ENCODE results near the gene RNF144B.

Gene RNF144B

GRCh38 chr6:18506382-18507017, 119.3 kb downstream of the RNF144B start:
- H3K4me1 ChIP-seq (ENCODE audit: control insufficient read depth, insufficient read depth, low read length): no peaks in the 10 kb centered on the region
- no peaks in the 10 kb centered on the region for H3K36me3 ChIP-seq (ENCODE audit: control insufficient read depth, insufficient read depth, low read length)
- no peak overlapping the region for H3K4me3 ChIP-seq (ENCODE audit: low read length)
- WGBS (ENCODE audit: insufficient coverage, insufficient read length): no CpG with 5 or more reads among the region's 15 CpGs
- H3K27me3 ChIP-seq (ENCODE audit: control insufficient read depth, insufficient read depth, low read length): no peaks in the 10 kb centered on the region
- H3K9me3 ChIP-seq (ENCODE audit: control insufficient read depth, insufficient read depth, low read length): no peaks in the 10 kb centered on the region
- no peak for DNase-seq (ENCODE audit: low read depth, low spot score)
- no peak overlapping the region for H3K27ac ChIP-seq (ENCODE audit: low read length)

- Histone ChIP-seq H3K27me3 (ENCODE audit: control insufficient read depth, insufficient read depth, low read length) (no peaks in the 10 kb centered on the region), H3K4me3 (ENCODE audit: low read length) (no peak overlapping the region), H3K36me3 (ENCODE audit: control insufficient read depth, insufficient read depth, low read length) (no peaks in the 10 kb centered on the region), H3K9me3 (ENCODE audit: control insufficient read depth, insufficient read depth, low read length) (no peaks in the 10 kb centered on the region), H3K27ac (ENCODE audit: low read length) (no peak overlapping the region), H3K4me1 (ENCODE audit: control insufficient read depth, insufficient read depth, low read length) (no peaks in the 10 kb centered on the region)
- no peak for DNase-seq (ENCODE audit: low read depth, low spot score)
- WGBS (ENCODE audit: insufficient coverage, insufficient read length): no CpG with 5 or more reads among the region's 7 CpGs
Measured at GRCh38 chr6:18507018-18507415, 119.9 kb downstream of the RNF144B start.

GRCh38 chr6:18507561-18507960, 120.4 kb downstream of the RNF144B start:
- DNase-seq (ENCODE audit: low read depth, low spot score): no peak
- Histone ChIP-seq H3K36me3 (ENCODE audit: control insufficient read depth, insufficient read depth, low read length) (no peaks in the 10 kb centered on the region), H3K27ac (ENCODE audit: low read length) (no peak overlapping the region), H3K4me3 (ENCODE audit: low read length) (no peak overlapping the region), H3K27me3 (ENCODE audit: control insufficient read depth, insufficient read depth, low read length) (no peaks in the 10 kb centered on the region), H3K4me1 (ENCODE audit: control insufficient read depth, insufficient read depth, low read length) (no peaks in the 10 kb centered on the region), H3K9me3 (ENCODE audit: control insufficient read depth, insufficient read depth, low read length) (no peaks in the 10 kb centered on the region)
- no CpG with 5 or more reads among the region's 2 CpGs for WGBS (ENCODE audit: insufficient coverage, insufficient read length)

- no peaks in the 10 kb centered on the region for H3K9me3 ChIP-seq (ENCODE audit: control insufficient read depth, insufficient read depth, low read length)
- no peaks in the 10 kb centered on the region for H3K36me3 ChIP-seq (ENCODE audit: control insufficient read depth, insufficient read depth, low read length)
- no peak overlapping the region for H3K27ac ChIP-seq (ENCODE audit: low read length)
- no CpG with 5 or more reads among the region's 3 CpGs for WGBS (ENCODE audit: insufficient coverage, insufficient read length)
- no peak for DNase-seq (ENCODE audit: low read depth, low spot score)
- no peak overlapping the region for H3K4me3 ChIP-seq (ENCODE audit: low read length)
- no peaks in the 10 kb centered on the region for H3K27me3 ChIP-seq (ENCODE audit: control insufficient read depth, insufficient read depth, low read length)
- H3K4me1 ChIP-seq (ENCODE audit: control insufficient read depth, insufficient read depth, low read length): no peaks in the 10 kb centered on the region
Measured at GRCh38 chr6:18509871-18510643, 122.9 kb downstream of the RNF144B start.

- Histone ChIP-seq H3K9me3 (ENCODE audit: control insufficient read depth, insufficient read depth, low read length) (no peaks in the 10 kb centered on the region), H3K27ac (ENCODE audit: low read length) (no peak overlapping the region), H3K36me3 (ENCODE audit: control insufficient read depth, insufficient read depth, low read length) (no peaks in the 10 kb centered on the region), H3K27me3 (ENCODE audit: control insufficient read depth, insufficient read depth, low read length) (no peaks in the 10 kb centered on the region), H3K4me1 (ENCODE audit: control insufficient read depth, insufficient read depth, low read length) (no peaks in the 10 kb centered on the region), H3K4me3 (ENCODE audit: low read length) (no peak overlapping the region)
- no CpG with 5 or more reads among the region's 2 CpGs for WGBS (ENCODE audit: insufficient coverage, insufficient read length)
- no peak for DNase-seq (ENCODE audit: low read depth, low spot score)
Measured at GRCh38 chr6:18510644-18511033, 123.5 kb downstream of the RNF144B start.

- Histone ChIP-seq H3K4me1 (ENCODE audit: control insufficient read depth, insufficient read depth, low read length) (0 out of 2 replicates have a peak, but pooled peaks cover 2% of the 10 kb centered on the region), H3K27me3 (ENCODE audit: control insufficient read depth, insufficient read depth, low read length) (no peaks in the 10 kb centered on the region), H3K27ac (ENCODE audit: low read length) (no peak overlapping the region), H3K4me3 (ENCODE audit: low read length) (no peak overlapping the region), H3K36me3 (ENCODE audit: control insufficient read depth, insufficient read depth, low read length) (no peaks in the 10 kb centered on the region), H3K9me3 (ENCODE audit: control insufficient read depth, insufficient read depth, low read length) (no peaks in the 10 kb centered on the region)
- WGBS (ENCODE audit: insufficient coverage, insufficient read length): no CpG with 5 or more reads among the region's 8 CpGs
- DNase-seq (ENCODE audit: low read depth, low spot score): no peak
Measured at GRCh38 chr6:18511211-18511610, 124.1 kb downstream of the RNF144B start.

GRCh38 chr6:18513253-18513798, 126.2 kb downstream of the RNF144B start:
- WGBS (ENCODE audit: insufficient coverage, insufficient read length): no CpG with 5 or more reads among the region's 2 CpGs
- no peaks in the 10 kb centered on the region for H3K27me3 ChIP-seq (ENCODE audit: control insufficient read depth, insufficient read depth, low read length)

GRCh38 chr6:18514180-18514579, 127.0 kb downstream of the RNF144B start:
- no peak overlapping the region for H3K4me3 ChIP-seq (ENCODE audit: low read length)
- no CpG with 5 or more reads among the region's 7 CpGs for WGBS (ENCODE audit: insufficient coverage, insufficient read length)
- no peaks in the 10 kb centered on the region for H3K9me3 ChIP-seq (ENCODE audit: control insufficient read depth, insufficient read depth, low read length)
- no peak for DNase-seq (ENCODE audit: low read depth, low spot score)
- H3K27me3 ChIP-seq (ENCODE audit: control insufficient read depth, insufficient read depth, low read length): no peaks in the 10 kb centered on the region
- no peak overlapping the region for H3K27ac ChIP-seq (ENCODE audit: low read length)
- H3K36me3 ChIP-seq (ENCODE audit: control insufficient read depth, insufficient read depth, low read length): no peaks in the 10 kb centered on the region
- H3K4me1 ChIP-seq (ENCODE audit: control insufficient read depth, insufficient read depth, low read length): 0 out of 2 replicates have a peak, but pooled peaks cover 2% of the 10 kb centered on the region

More at GRCh38 chr6:18513253-18513798, 126.2 kb downstream of the RNF144B start:
- Histone ChIP-seq H3K4me3 (ENCODE audit: low read length) (no peak overlapping the region), H3K27ac (ENCODE audit: low read length) (no peak overlapping the region), H3K36me3 (ENCODE audit: control insufficient read depth, insufficient read depth, low read length) (no peaks in the 10 kb centered on the region), H3K9me3 (ENCODE audit: control insufficient read depth, insufficient read depth, low read length) (no peaks in the 10 kb centered on the region), H3K4me1 (ENCODE audit: control insufficient read depth, insufficient read depth, low read length) (0 out of 2 replicates have a peak, but pooled peaks cover 2% of the 10 kb centered on the region)
- no peak for DNase-seq (ENCODE audit: low read depth, low spot score)

- no peaks in the 10 kb centered on the region for H3K27me3 ChIP-seq (ENCODE audit: control insufficient read depth, insufficient read depth, low read length)
- DNase-seq (ENCODE audit: low read depth, low spot score): no peak
- H3K36me3 ChIP-seq (ENCODE audit: control insufficient read depth, insufficient read depth, low read length): no peaks in the 10 kb centered on the region
- WGBS (ENCODE audit: insufficient coverage, insufficient read length): no CpG with 5 or more reads among the region's 1 CpG
- H3K4me3 ChIP-seq (ENCODE audit: low read length): no peak overlapping the region
- H3K27ac ChIP-seq (ENCODE audit: low read length): no peak overlapping the region
- H3K9me3 ChIP-seq (ENCODE audit: control insufficient read depth, insufficient read depth, low read length): no peaks in the 10 kb centered on the region
- H3K4me1 ChIP-seq (ENCODE audit: control insufficient read depth, insufficient read depth, low read length): 0 out of 2 replicates have a peak, but pooled peaks cover 2% of the 10 kb centered on the region
Measured at GRCh38 chr6:18515767-18516166, 128.6 kb downstream of the RNF144B start.

Data from iPS DF 6.9 (cell line).